ENCODE data around the gene CIAO2B. TPM values are rescaled to one million over a fixed set of nuclear protein-coding genes. Genes with fewer than 3 reads are reported as not detected.
"Not testable (repeated sequence)": the region's sequence is repeated elsewhere in the genome, so short reads cannot be mapped to it uniquely, and the experiment has no call there.

Gene CIAO2B
- total and polyA plus RNA-seq, 2 experiments from 2014 or later, result 111 to 182 TPM

DNA sequence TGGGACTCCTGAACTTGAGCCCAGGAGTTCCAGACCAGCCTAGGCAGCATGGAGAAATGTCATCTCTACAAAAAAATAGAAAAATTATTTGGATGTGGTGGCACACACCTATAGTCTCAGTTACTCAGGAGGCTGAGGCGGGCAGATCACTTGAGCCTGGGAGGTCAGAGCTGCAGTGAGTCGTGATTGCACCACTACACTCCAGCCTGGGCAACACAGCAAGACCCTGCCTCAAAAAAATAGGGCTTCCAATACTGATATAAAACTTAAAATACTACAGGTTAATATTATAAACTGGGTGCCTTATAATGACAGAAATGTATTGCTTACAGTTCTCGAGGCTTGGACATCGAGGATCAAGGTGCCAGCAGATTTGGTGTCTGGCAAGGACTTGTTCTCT lies 11.7 kb upstream of the CIAO2B start:
- no peak overlapping the region for H3K27ac ChIP-seq
- no peak for DNase-seq
- H3K4me2 ChIP-seq (ENCODE audit: unreplicated experiment), result no peak overlapping the region
- peaks cover 4% of the 10 kb centered on the region; the same call in 1 of the 2 replicates for H3K4me1 ChIP-seq (ENCODE audit: insufficient read depth)
- no peaks in the 10 kb centered on the region for H3K9me2 ChIP-seq (ENCODE audit: insufficient read depth)
- TF ChIP-seq EZH2 (IDR thresholded peaks at IDR 0.05; ENCODE audit: insufficient read depth, poor library complexity, severe bottlenecking) (no peak), EZH2phosphoT487 (IDR thresholded peaks at IDR 0.05; ENCODE audit: insufficient read depth, low read depth) (no peak)
- H3K9me3 ChIP-seq (ENCODE audit: low read depth), result no peaks in the 10 kb centered on the region
- no peak overlapping the region for H3K9ac ChIP-seq
- in situ Hi-C loops (cut with MboI), result no loop called here
- H2AFZ ChIP-seq, result no peak overlapping the region
- 89 to 91% methylated on average over 4 of the region's 4 CpGs for WGBS, 2 experiments (ENCODE audit: low coverage in 1 of 2, low lambda C conversion rate in 2 of 2, missing lambda C conversion rate in 2 of 2)
- H3K4me3 ChIP-seq, result no peak overlapping the region
- no peaks in the 10 kb centered on the region for H4K20me1 ChIP-seq (ENCODE audit: insufficient read depth)
- H3F3A ChIP-seq (ENCODE audit: insufficient read depth), result 0 out of 2 replicates have a peak, but pooled peaks cover 4% of the 10 kb centered on the region
- H3K36me3 ChIP-seq (ENCODE audit: low read depth), result peaks cover 4% of the 10 kb centered on the region; the same call in 1 of the 2 replicates
- no peaks in the 10 kb centered on the region; the same call in none of the 2 replicates for H3K27me3 ChIP-seq (replicated peaks; ENCODE audit: insufficient read depth)
- H3K79me2 ChIP-seq (ENCODE audit: insufficient read depth), result no peaks in the 10 kb centered on the region

DNA sequence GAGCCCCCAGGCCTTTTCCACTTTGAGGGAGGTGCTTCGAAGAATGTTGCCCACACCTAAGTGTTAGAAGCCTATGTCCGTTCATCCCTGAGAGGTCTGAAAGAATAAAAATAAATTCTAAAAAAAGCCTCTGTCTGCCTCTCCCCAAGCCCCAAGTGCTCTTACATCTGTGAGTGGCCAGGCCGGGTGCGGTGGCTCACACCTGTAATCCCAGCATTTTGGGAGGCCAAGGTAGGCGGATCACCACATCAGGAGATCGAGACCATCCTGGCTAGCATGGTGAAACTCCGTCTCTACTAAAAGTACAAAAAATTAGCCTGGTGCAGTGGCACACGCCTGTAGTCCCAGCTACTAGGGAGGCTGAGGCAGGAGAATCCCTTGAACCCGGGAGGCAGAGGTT lies 10.8 kb upstream of the CIAO2B start:
- 77 to 80% methylated on average over 9 of the region's 9 CpGs for WGBS, 2 experiments (ENCODE audit: low coverage in 1 of 2, low lambda C conversion rate in 2 of 2, missing lambda C conversion rate in 2 of 2)

DNA sequence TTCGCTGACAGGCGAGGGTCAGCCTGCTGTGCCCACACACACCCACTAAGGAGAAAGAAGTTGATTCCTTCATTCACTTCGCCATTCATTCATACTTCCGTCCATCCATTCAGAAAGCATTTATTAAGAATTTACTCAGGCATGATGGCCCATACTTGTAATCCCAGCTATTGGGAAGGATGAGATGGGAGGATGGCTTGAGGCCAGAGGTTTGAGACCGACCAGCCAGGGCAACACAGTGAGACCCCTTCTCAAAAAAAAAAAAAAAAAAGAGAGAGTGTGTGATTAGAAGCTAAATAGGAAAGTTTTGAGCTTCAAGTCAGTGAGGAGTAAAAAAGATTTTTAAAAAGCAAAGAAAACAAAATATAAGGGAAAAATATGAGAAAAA lies 9.8 kb upstream of the CIAO2B start:
- H2AFZ ChIP-seq, result no peak overlapping the region
- no peak overlapping the region for H3K4me2 ChIP-seq (ENCODE audit: unreplicated experiment)
- H3F3A ChIP-seq (ENCODE audit: insufficient read depth), result 0 out of 2 replicates have a peak, but pooled peaks cover 4% of the 10 kb centered on the region
- DNase-seq, result no peak
- no peaks in the 10 kb centered on the region for H3K79me2 ChIP-seq (ENCODE audit: insufficient read depth)
- no peak overlapping the region for H3K27ac ChIP-seq
- 75 to 78% methylated on average over 5 of the region's 5 CpGs for WGBS, 2 experiments (ENCODE audit: low coverage in 1 of 2, low lambda C conversion rate in 2 of 2, missing lambda C conversion rate in 2 of 2)
- no peaks in the 10 kb centered on the region; the same call in none of the 2 replicates for H3K27me3 ChIP-seq (replicated peaks; ENCODE audit: insufficient read depth)
- H4K20me1 ChIP-seq (ENCODE audit: insufficient read depth), result no peaks in the 10 kb centered on the region
- H3K9me2 ChIP-seq (ENCODE audit: insufficient read depth), result no peaks in the 10 kb centered on the region
- H3K36me3 ChIP-seq (ENCODE audit: low read depth), result peaks cover 4% of the 10 kb centered on the region; the same call in 1 of the 2 replicates
- in situ Hi-C loops (cut with MboI), result no loop called here
- H3K4me3 ChIP-seq, result no peak overlapping the region
- peaks cover 4% of the 10 kb centered on the region; the same call in 1 of the 2 replicates for H3K4me1 ChIP-seq (ENCODE audit: insufficient read depth)
- H3K9ac ChIP-seq, result no peak overlapping the region
- no peak for TF ChIP-seq EZH2phosphoT487 (IDR thresholded peaks at IDR 0.05; ENCODE audit: insufficient read depth, low read depth)
- TF ChIP-seq EZH2 (IDR thresholded peaks at IDR 0.05; ENCODE audit: insufficient read depth, poor library complexity, severe bottlenecking), result no peak
- no peaks in the 10 kb centered on the region for H3K9me3 ChIP-seq (ENCODE audit: low read depth)

More for the DNA sequence above, 10.8 kb upstream of the CIAO2B start:
- DNase-seq; H4K20me1 ChIP-seq (ENCODE audit: insufficient read depth); in situ Hi-C loops (cut with MboI); H3K27me3 ChIP-seq (replicated peaks; ENCODE audit: insufficient read depth); H3K9ac ChIP-seq; H3K4me3 ChIP-seq; H3K4me2 ChIP-seq (ENCODE audit: unreplicated experiment); H3K27ac ChIP-seq; H3K9me3 ChIP-seq (ENCODE audit: low read depth); H3K9me2 ChIP-seq (ENCODE audit: insufficient read depth); H2AFZ ChIP-seq; H3K4me1 ChIP-seq (ENCODE audit: insufficient read depth); H3K36me3 ChIP-seq (ENCODE audit: low read depth); H3K79me2 ChIP-seq (ENCODE audit: insufficient read depth); H3F3A ChIP-seq (ENCODE audit: insufficient read depth): not testable (repeated sequence)

DNA sequence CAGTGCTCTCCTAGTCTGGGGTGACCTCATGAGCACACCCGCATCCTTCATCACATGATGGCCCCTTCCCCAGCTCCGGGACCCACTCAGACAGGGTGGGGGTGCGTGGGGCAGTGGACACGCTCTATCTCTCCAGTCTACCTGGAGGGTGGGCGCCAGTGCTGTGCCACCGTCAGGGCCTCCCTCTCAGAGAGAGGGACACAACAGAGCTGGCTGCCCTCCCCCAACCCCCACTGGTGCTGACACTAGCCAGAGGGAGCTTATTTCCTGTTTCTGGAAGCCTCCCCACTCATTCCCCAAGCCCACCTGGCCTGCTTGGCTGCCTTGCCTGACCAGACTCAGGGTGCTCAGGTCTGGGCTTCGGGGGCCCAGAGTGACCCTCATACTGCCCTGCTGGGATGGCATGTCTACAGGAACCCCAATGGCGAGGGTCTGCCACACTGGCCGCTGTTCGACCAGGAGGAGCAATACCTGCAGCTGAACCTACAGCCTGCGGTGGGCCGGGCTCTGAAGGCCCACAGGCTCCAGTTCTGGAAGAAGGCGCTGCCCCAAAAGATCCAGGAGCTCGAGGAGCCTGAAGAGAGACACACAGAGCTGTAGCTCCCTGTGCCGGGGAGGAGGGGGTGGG lies 9.3 kb upstream of the CIAO2B start:
- no peak overlapping the region for H3K9ac ChIP-seq
- 0 out of 2 replicates have a peak, but pooled peaks cover 4% of the 10 kb centered on the region for H3F3A ChIP-seq (ENCODE audit: insufficient read depth)
- no peak overlapping the region for H3K27ac ChIP-seq
- DNase-seq, result no peak
- no peaks in the 10 kb centered on the region for H3K79me2 ChIP-seq (ENCODE audit: insufficient read depth)
- no peaks in the 10 kb centered on the region; the same call in 1 of the 2 replicates for H3K27me3 ChIP-seq (replicated peaks; ENCODE audit: insufficient read depth)
- H3K9me3 ChIP-seq (ENCODE audit: low read depth), result no peaks in the 10 kb centered on the region
- 93 to 95% methylated on average over 14 to 15 of the region's 15 CpGs for WGBS, 2 experiments (ENCODE audit: low coverage in 1 of 2, low lambda C conversion rate in 2 of 2, missing lambda C conversion rate in 2 of 2)
- H2AFZ ChIP-seq, result no peak overlapping the region
- peaks cover 4% of the 10 kb centered on the region; the same call in 1 of the 2 replicates for H3K36me3 ChIP-seq (ENCODE audit: low read depth)
- no peaks in the 10 kb centered on the region for H4K20me1 ChIP-seq (ENCODE audit: insufficient read depth)
- in situ Hi-C loops (cut with MboI), result no loop called here
- H3K4me3 ChIP-seq, result no peak overlapping the region
- H3K9me2 ChIP-seq (ENCODE audit: insufficient read depth), result no peaks in the 10 kb centered on the region
- TF ChIP-seq EZH2 (IDR thresholded peaks at IDR 0.05; ENCODE audit: insufficient read depth, poor library complexity, severe bottlenecking) (no peak), EZH2phosphoT487 (IDR thresholded peaks at IDR 0.05; ENCODE audit: insufficient read depth, low read depth) (no peak)
- no peak overlapping the region for H3K4me2 ChIP-seq (ENCODE audit: unreplicated experiment)
- peaks cover 4% of the 10 kb centered on the region; the same call in 1 of the 2 replicates for H3K4me1 ChIP-seq (ENCODE audit: insufficient read depth)
